Measurements from ENCODE around the gene CCDC201.

- no peak for TF ChIP-seq CTCF (IDR thresholded peaks at IDR 0.05)
- no peak for TF ChIP-seq SIN3A (IDR thresholded peaks at IDR 0.05; ENCODE audit: borderline replicate concordance, insufficient read depth, low read depth, low read length)
- no peak for TF ChIP-seq REST (IDR thresholded peaks at IDR 0.05; ENCODE audit: insufficient read depth in 1 of 2, low read depth in 2 of 2, low read length in 1 of 2)
Measured at GRCh38 chr7:45898222-45898621, 25.3 kb upstream of the CCDC201 start.

All from Panc1 (cell line).